GM10248 (cell line): ENCODE data around the gene NOL4L.

Source experiments
- CTCF ChIA-PET: fragments of 300-600 bp; sonication (Branson Sonifier 250); formaldehyde crosslinking; extraction: SDS; loops from one replicate; lab custom pipeline; 2021; ENCODE audit warnings: antibody characterized with exemption; lab: Yijun Ruan, JAX
- POLR2A ChIA-PET: fragments of 350-650 bp; sonication (Branson Sonifier 250); formaldehyde crosslinking; extraction: SDS; loops from one replicate; lab custom pipeline; 2020; ENCODE audit warnings: antibody characterized with exemption; lab: Yijun Ruan, JAX
- DNase-seq: peaks from one replicate; pipeline ENCODE4 v3.0.0; 2012; ENCODE audit errors: extremely low spot score
- TF ChIP-seq, protein P1 (sequence below): IDR thresholded peaks from 2 replicates; pipeline ENCODE4 v1.5.1; 2012; ENCODE audit warnings: mild to moderate bottlenecking, low read depth; ENCODE audit errors: extremely low read depth, missing control alignments, control extremely low read depth

NOL4L gene

DNA sequence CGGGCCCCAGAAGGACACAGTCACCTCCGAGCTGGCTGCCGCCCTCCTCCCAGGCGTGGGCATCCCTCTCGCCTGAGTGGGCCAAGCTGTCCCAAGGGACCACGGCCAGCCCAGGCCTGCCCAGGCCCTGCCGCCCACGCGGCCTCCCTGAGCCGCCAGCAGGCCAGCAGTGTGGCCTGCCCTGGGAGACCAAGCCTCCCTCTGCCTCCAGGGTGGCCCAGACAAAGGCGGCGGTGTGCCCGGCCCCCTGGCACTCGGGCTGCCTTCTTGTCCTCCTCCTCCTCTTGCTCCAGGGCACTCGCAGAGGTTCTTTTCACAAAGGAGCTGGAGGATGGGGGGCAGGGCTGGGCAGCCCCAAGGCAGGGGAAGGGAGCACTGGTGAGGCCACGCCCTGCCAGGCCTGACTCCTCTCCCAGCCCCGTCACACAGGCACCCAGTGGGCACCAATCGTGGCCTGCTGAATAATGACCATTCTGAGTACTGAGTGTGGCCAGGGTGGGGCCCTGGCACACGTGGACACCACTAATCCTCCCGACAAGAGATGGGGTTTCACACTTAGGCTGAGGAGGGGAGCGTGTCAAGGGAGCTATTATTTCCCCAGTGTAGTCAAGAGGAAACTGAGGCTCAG, 25.3 kb downstream of the NOL4L start:
- POLR2A ChIA-PET: no interaction called here
- CTCF ChIA-PET: no interaction called here
- TF ChIP-seq, protein P1, sequence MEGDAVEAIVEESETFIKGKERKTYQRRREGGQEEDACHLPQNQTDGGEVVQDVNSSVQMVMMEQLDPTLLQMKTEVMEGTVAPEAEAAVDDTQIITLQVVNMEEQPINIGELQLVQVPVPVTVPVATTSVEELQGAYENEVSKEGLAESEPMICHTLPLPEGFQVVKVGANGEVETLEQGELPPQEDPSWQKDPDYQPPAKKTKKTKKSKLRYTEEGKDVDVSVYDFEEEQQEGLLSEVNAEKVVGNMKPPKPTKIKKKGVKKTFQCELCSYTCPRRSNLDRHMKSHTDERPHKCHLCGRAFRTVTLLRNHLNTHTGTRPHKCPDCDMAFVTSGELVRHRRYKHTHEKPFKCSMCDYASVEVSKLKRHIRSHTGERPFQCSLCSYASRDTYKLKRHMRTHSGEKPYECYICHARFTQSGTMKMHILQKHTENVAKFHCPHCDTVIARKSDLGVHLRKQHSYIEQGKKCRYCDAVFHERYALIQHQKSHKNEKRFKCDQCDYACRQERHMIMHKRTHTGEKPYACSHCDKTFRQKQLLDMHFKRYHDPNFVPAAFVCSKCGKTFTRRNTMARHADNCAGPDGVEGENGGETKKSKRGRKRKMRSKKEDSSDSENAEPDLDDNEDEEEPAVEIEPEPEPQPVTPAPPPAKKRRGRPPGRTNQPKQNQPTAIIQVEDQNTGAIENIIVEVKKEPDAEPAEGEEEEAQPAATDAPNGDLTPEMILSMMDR: no peak
- no peak for DNase-seq

DNA sequence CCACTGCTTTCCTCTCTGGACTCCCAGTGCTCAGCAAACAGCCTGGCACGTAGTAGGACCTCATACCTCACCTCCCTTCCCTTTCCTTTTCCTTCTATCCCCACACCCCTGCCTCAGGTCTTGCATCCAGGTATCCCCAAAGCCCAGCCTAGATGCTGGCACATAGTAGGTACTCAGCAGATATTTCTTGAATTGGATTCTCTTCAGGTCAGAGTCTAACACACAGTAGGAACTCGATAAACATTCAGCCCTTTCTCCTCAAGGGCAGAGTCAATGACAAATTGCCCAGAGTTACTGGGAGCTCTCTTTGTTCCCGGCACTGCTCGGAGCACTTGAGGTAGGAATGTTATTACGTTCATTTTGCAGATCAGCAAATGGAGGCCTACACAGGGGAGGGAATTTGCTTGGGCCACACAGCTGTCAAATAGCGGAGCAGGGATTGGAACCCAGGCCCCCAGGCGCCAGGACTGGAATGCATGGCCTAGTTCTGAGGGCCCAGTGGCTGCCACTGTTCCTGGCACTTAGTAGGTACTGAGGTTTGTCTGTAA, 25.9 kb downstream of the NOL4L start:
- POLR2A ChIA-PET: no interaction called here
- CTCF ChIA-PET: no interaction called here
- DNase-seq: no peak
- TF ChIP-seq, protein P1: no peak

DNA sequence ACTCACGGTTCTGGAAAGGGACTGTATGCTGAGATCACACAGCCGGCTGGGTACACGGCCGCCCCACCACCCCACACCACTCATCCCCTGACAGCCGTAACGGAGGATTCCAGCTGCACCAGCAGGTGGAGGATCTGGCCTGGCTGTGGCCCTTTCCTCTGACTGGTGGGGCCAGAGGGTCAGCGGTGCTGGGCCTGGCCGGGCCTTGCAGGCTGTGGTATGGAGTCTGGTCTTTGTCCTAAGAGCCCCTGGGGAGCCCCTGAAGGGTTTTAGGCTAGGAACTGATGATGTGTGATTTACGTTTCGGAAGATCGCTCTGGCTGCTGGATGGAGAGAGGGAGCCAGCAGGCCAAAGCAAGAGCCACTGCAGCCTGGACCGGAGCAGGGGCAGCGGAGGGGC, 26.6 kb downstream of the NOL4L start:
- CTCF ChIA-PET: interaction anchor here (1.3 kb wide), 1 partner anchor 20 kb away, joined by 3 read pairs; no protein-coding TSS in a partner anchor
- POLR2A ChIA-PET: no interaction called here

DNA sequence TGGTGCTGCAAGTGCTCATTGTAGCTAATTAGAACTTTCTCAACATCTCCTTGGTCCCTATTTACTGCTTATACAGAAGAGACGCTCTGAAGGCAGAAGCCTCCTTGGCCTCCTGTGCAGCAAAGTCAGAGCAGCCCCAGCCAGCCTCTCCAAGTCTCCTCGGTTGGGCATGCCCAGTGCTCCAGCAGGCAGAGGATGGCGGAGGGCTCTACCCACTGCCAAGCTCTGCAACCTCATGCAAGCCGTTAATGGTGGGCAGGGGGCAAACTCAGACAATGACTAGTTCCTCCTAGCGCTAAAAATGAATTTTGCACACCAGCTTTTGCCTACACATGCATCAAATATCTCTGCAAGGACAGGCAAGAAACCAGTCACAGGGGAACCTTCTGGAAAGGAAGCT, 27.8 kb downstream of the NOL4L start:
- ChIA-PET CTCF (interaction anchor here (0.9 to 3.6 kb wide), 5 partner anchors 7 to 36 kb away, joined by 3 to 24 read pairs (median 3); no protein-coding TSS in a partner anchor), POLR2A (no interaction called here)
- DNase-seq: no peak
- TF ChIP-seq, protein P1: no peak

More for the DNA sequence above, 26.6 kb downstream of the NOL4L start:
- TF ChIP-seq, protein P1: no peak
- DNase-seq: no peak

DNA sequence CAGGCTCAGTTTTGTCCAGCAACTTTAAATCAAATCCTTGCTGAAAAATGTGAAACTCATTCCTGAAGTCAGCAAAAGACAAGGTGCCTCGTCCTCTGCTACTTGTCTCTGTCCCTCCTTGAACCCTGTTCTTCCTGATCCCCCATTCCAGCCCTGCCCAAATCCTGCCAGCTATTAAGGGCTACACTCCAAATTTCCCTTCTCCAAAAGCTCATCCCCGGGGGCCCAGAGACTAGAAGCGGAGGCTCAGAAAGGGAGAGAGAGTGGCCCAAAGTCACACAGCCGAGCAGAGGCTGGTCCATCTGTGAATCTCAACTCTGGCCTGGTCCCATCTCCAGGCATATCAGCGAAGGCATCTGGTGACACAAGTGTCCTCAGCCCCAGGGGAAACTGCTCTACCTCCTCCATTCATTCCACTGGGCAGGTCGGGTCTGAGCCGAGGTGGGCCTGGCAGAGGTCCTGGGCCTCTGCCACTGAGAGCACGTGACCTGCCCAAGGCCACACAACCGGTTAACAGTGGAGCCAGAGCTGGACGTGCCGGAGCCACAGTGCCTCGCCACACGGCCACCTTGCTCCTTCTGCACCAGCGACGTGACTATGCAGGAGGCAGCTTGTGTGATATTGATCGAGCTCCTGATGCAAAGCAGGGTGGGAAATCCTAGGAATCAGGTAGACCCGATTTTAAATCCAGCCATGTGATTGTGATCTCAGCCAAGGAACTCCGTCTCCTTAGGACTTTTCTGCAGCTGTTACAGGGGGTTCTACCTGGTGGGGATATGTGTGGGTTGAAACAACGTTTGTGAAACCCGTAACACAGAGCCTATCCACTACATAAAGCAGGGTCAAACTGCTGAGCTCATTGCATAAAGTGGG, 28.6 kb downstream of the NOL4L start:
- CTCF ChIA-PET: interaction anchor here (0.6 to 3.6 kb wide), 8 partner anchors 8 to 222 kb away, joined by 3 to 24 read pairs (median 3); no protein-coding TSS in a partner anchor
- POLR2A ChIA-PET: no interaction called here

DNA sequence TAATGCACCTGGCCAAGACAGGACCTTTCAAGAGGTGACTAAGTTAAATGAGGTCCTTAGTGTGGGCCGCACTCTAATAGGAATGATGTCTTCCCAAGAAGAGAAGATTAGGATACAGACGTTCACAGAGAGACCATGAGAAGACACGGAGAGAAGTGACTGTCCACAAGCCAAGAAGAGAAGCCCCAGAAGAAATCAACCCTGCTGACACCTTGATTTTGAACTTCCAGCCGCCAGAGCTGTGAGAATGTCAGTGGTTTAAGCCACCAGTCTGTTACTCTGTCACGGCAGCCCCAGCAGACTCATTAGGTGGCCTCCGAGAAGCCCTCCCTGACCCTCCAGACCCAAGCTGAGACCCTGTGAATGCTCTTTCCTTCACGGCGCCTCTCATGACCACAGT, 29.5 kb downstream of the NOL4L start:
- ChIA-PET CTCF (interaction anchor here (1.0 to 3.6 kb wide), 3 partner anchors 9 to 223 kb away, joined by 4 to 24 read pairs (median 4); no protein-coding TSS in a partner anchor), POLR2A (no interaction called here)
- TF ChIP-seq, protein P1: no peak
- no peak for DNase-seq

More for the DNA sequence above, 28.6 kb downstream of the NOL4L start:
- DNase-seq: no peak
- TF ChIP-seq, protein P1: no peak
